IMR-90 (cell line): Measurements from ENCODE around the gene MOSPD3. TPM values are rescaled to one million over a fixed set of nuclear protein-coding genes. Genes with fewer than 3 reads are reported as not detected.

ENCODE experiments used
- ATAC-seq: fragments of 200-7000 bp; cut with Tn5 transposase; 2 replicates; pipeline ENCODE4 v1.9.1; 2020; ENCODE audit warnings: low read depth, mild to moderate bottlenecking, moderate library complexity
- BruUV-seq: library from RNA; stranded (reverse); fragments of 400-500 nt; replicated peaks from 2 replicates; lab custom pipeline; 2021; lab: Mats Ljungman, UMichigan
- CTCF ChIA-PET: fragments of 300-600 bp; formaldehyde crosslinking; extraction: SDS; loops from one replicate; lab custom pipeline; 2021; ENCODE audit warnings: antibody characterized with exemption; lab: Yijun Ruan, JAX
- POLR2A ChIA-PET: fragments of 300-600 bp; sonication (Branson Sonifier 250); formaldehyde crosslinking; loops from one replicate; lab custom pipeline; 2022; ENCODE audit warnings: antibody characterized with exemption; ENCODE audit not compliant: unreplicated experiment; lab: Charles Lee
- DNase-seq: peaks from one replicate; pipeline ENCODE4 v3.0.0; 2013
- H2AFZ ChIP-seq: replicated peaks from 2 replicates; pipeline ENCODE3; 2013; ENCODE audit warnings: low read length, mild to moderate bottlenecking; ENCODE audit not compliant: poor library complexity
- H2AK5ac ChIP-seq: 2 replicates; pipeline ENCODE4 v1.6.1; 2013; ENCODE audit warnings: low read depth, low read length, inconsistent platforms
- H2AK9ac ChIP-seq: replicated peaks from 2 replicates; pipeline ENCODE3; 2013; ENCODE audit warnings: mild to moderate bottlenecking, low read depth, low read length, moderate library complexity; ENCODE audit not compliant: poor library complexity
- H2BK120ac ChIP-seq: 2 replicates; pipeline ENCODE4 v1.6.1; 2013; ENCODE audit warnings: low read depth, low read length, inconsistent platforms
- H2BK15ac ChIP-seq: 3 replicates; pipeline ENCODE4 v1.6.1; 2013; ENCODE audit warnings: low read depth, low read length, inconsistent platforms
- H2BK20ac ChIP-seq: 2 replicates; pipeline ENCODE4 v1.6.1; 2013; ENCODE audit warnings: low read depth, mild to moderate bottlenecking, inconsistent platforms, low read length, moderate library complexity
- H2BK5ac ChIP-seq: 2 replicates; pipeline ENCODE4 v1.6.1; 2013; ENCODE audit warnings: mild to moderate bottlenecking, low read depth, low read length, inconsistent platforms; ENCODE audit not compliant: poor library complexity, severe bottlenecking
- H3K14ac ChIP-seq: replicated peaks from 2 replicates; pipeline ENCODE4 v1.6.1; 2013; ENCODE audit warnings: low read depth, low read length, inconsistent platforms
- H3K18ac ChIP-seq: 2 replicates; pipeline ENCODE4 v1.6.1; 2013; ENCODE audit warnings: low read depth, low read length, control low read depth
- H3K23ac ChIP-seq: 2 replicates; pipeline ENCODE4 v1.6.1; 2013; ENCODE audit warnings: low read depth, low read length, inconsistent platforms
- H3K27ac ChIP-seq: 2 replicates; pipeline ENCODE4 v1.5.1; 2013; ENCODE audit warnings: mild to moderate bottlenecking, control low read depth, low read length; ENCODE audit not compliant: insufficient read depth
- H3K27me3 ChIP-seq: 2 replicates; pipeline ENCODE4 v1.6.1; 2013; ENCODE audit warnings: low read length; ENCODE audit not compliant: control insufficient read depth, insufficient read depth
- H3K36me3 ChIP-seq: 2 replicates; pipeline ENCODE4 v1.6.1; 2013; ENCODE audit warnings: low read length, mixed read lengths; ENCODE audit not compliant: control insufficient read depth, insufficient read depth
- H3K4ac ChIP-seq: 2 replicates; pipeline ENCODE4 v1.6.1; 2013; ENCODE audit warnings: low read depth, low read length, inconsistent platforms
- H3K4me1 ChIP-seq: 2 replicates; pipeline ENCODE4 v1.6.1; 2013; ENCODE audit warnings: low read length, mixed read lengths; ENCODE audit not compliant: control insufficient read depth, insufficient read depth
- H3K4me2 ChIP-seq: 2 replicates; pipeline ENCODE4 v1.6.1; 2013; ENCODE audit warnings: low read depth, mild to moderate bottlenecking, control low read depth, low read length, moderate library complexity
- H3K4me3 ChIP-seq: 2 replicates; pipeline ENCODE4 v1.5.1; 2013; ENCODE audit warnings: low read depth, mild to moderate bottlenecking, control low read depth, low read length, moderate library complexity; ENCODE audit not compliant: insufficient read depth
- H3K56ac ChIP-seq: 2 replicates; pipeline ENCODE4 v1.6.1; 2013; ENCODE audit warnings: low read length, inconsistent platforms; ENCODE audit not compliant: insufficient read depth; ENCODE audit errors: extremely low read depth
- H3K79me1 ChIP-seq, 2 experiments: 2 replicates each; pipeline ENCODE4 v1.6.1; 2013; ENCODE audit warnings: low read length in 2 of 2, inconsistent platforms in 1 of 2, low read depth in 1 of 2
- H3K9ac ChIP-seq: 2 replicates; pipeline ENCODE4 v1.6.1; 2013; ENCODE audit warnings: low read depth, low read length, control low read depth
- H3K9me1 ChIP-seq: 2 replicates; pipeline ENCODE4 v1.6.1; 2013; ENCODE audit warnings: low read length, inconsistent platforms; ENCODE audit not compliant: insufficient read depth
- H3K9me3 ChIP-seq: 2 replicates; pipeline ENCODE4 v1.6.1; 2013; ENCODE audit warnings: low read length; ENCODE audit not compliant: control insufficient read depth, insufficient read depth
- H4K20me1 ChIP-seq: 2 replicates; pipeline ENCODE4 v1.6.1; 2013; ENCODE audit warnings: low read length, inconsistent platforms; ENCODE audit not compliant: insufficient read depth
- H4K5ac ChIP-seq: 2 replicates; pipeline ENCODE4 v1.6.1; 2013; ENCODE audit warnings: mild to moderate bottlenecking, low read depth, low read length, control low read depth
- H4K8ac ChIP-seq, 2 experiments: 2 replicates each; pipeline ENCODE4 v1.6.1; 2013; ENCODE audit warnings: low read depth in 2 of 2, low read length in 2 of 2, control low read depth in 1 of 2, inconsistent platforms in 1 of 2
- H4K91ac ChIP-seq: 2 replicates; pipeline ENCODE4 v1.6.1; 2013; ENCODE audit warnings: low read depth, low read length, inconsistent platforms; ENCODE audit not compliant: insufficient read depth
- CHD1 ChIP-seq: IDR thresholded peaks from 2 replicates; pipeline ENCODE4 v1.6.1; 2012; ENCODE audit warnings: low read depth, low read length, improper control_type of control experiment
- MAFK ChIP-seq: IDR thresholded peaks from 2 replicates; pipeline ENCODE4 v1.6.1; 2012; ENCODE audit warnings: low read depth, low read length, improper control_type of control experiment
- MAZ ChIP-seq: IDR thresholded peaks from 2 replicates; pipeline ENCODE4 v1.6.1; 2012; ENCODE audit warnings: low read depth, mild to moderate bottlenecking, low read length, improper control_type of control experiment, moderate library complexity, borderline replicate concordance
- MXI1 ChIP-seq: IDR thresholded peaks from 2 replicates; pipeline ENCODE4 v1.6.1; 2012; ENCODE audit warnings: low read depth, mild to moderate bottlenecking, low read length, moderate library complexity, borderline replicate concordance
- POLR2A ChIP-seq: IDR thresholded peaks from 2 replicates; pipeline ENCODE4 v1.6.1; 2012; ENCODE audit warnings: mild to moderate bottlenecking, low read depth, low read length
- RAD21 ChIP-seq: IDR thresholded peaks from 2 replicates; pipeline ENCODE4 v1.6.1; 2012; ENCODE audit warnings: low read length, improper control_type of control experiment
- SMC3 ChIP-seq: fragments of 150-350 bp; IDR thresholded peaks from 2 replicates; pipeline ENCODE4 v1.6.1; 2016; ENCODE audit warnings: low read depth, mild to moderate bottlenecking, antibody characterized with exemption, low read length, moderate library complexity
- USF2 ChIP-seq: fragments of 150-350 bp; IDR thresholded peaks from 2 replicates; pipeline ENCODE4 v1.6.1; 2017; ENCODE audit warnings: mild to moderate bottlenecking, antibody characterized with exemption, low read length, low read depth
- WGBS, 2 experiments: methylation state at CpG; one replicate each; pipeline versions ENCODE4 v1.1.5 to v1.1.7; 2013; ENCODE audit warnings: missing lambda C conversion rate in 2 of 2; ENCODE audit not compliant: insufficient read length in 1 of 2; ENCODE audit errors: extremely low coverage in 2 of 2; 5-methylcytosine and 5-hydroxymethylcytosine counted together
- dilution Hi-C: fragments of 300-500 bp; cut with HindIII; formaldehyde crosslinking; loops from one replicate; pipeline ENCODE4 v1.14.3; 2018; ENCODE audit warnings: low sequenced_read_pairs; ENCODE audit not compliant: unreplicated experiment
- in situ Hi-C: fragments of 300-500 bp; cut with MboI; formaldehyde crosslinking; loops from 3 replicates; pipeline ENCODE4 v1.14.3; 2019; ENCODE audit warnings: low sequenced_read_pairs, inconsistent platforms, mixed read lengths
- intact Hi-C: fragments of 100-400 bp; cut with micrococcal nuclease; formaldehyde crosslinking; loops from 2 replicates; pipeline ENCODE4 v1.10.0; 2022
- polyA plus RNA-seq, 3 experiments: library from polyadenylated mRNA; depleted of rRNA; stranded (reverse); fragments of >200 nt; gene quantifications; 2 replicates each; pipeline ENCODE4 v1.2.3, GENCODE V29; 2012; ENCODE audit warnings: low replicate concordance in 1 of 3
- total RNA-seq: library from RNA; depleted of rRNA; stranded (reverse); fragments of >200 nt; gene quantifications from 2 replicates; pipeline ENCODE4 v1.2.3, GENCODE V29; 2012
- TF ChIP-seq, protein P1 (sequence below): conservative IDR thresholded peaks from 2 replicates; pipeline ENCODE4 v1.5.1; 2012; ENCODE audit warnings: mild to moderate bottlenecking, low read depth, low read length, improper control_type of control experiment
- TF ChIP-seq, protein P2 (sequence below): fragments of 150-350 bp; IDR thresholded peaks from 2 replicates; pipeline ENCODE4 v1.6.1; 2016; ENCODE audit warnings: low read depth, mild to moderate bottlenecking, low read length, moderate library complexity, borderline replicate concordance

The MOSPD3 gene
- total and polyA plus RNA-seq, 2 of the 4 experiments (the other 2 are of a cell fraction), result 2.3 to 30.0 TPM

DNA sequence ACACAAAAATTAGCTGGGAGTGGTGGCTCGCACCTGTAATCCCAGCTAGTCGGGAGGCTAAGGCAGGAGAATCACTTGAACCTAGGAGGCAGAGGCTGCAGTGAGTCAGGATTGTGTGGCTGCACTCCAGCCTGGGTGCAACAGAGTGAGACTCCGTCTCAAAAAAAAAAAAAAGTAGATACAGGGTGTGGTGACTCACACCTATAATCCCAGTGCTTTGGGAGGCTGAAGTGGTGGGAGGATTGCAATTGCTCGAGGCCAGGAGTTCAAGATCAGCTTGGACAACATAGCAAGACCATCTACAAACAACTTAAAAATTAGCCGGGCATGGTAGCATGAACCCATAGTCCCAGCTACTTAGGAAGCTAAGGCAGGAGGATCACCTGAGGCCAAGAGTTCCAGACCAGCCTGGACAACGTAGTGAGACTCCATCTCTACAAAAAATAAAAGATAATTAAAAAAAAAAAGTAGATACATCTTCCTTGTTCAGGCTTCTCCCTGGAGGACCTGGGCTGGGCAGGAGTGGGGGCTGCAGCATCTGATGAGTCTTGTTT, 2.0 kb downstream of the MOSPD3 start:
- CTCF ChIA-PET, result interaction anchor here (0.6 kb wide), 2 partner anchors 54 to 175 kb away, joined by 3 to 5 read pairs; no protein-coding TSS in a partner anchor
- ATAC-seq (no peak), DNase-seq (no peak)
- dilution Hi-C loops, result no loop called here
- Histone ChIP-seq H3K4me1 (peaks cover 6% of the 10 kb centered on the region), H3K9me1 (peaks cover 3% of the 10 kb centered on the region; the same call in 1 of the 2 replicates), H4K91ac (no peak overlapping the region), H3K36me3 (no peaks in the 10 kb centered on the region; the same call in 1 of the 2 replicates), H4K8ac (no peak overlapping the region), H3K23ac (no peak overlapping the region), H3K18ac (no peak overlapping the region), H2BK120ac (no peak overlapping the region), H2AFZ (no peak overlapping the region), H2AK5ac (no peak overlapping the region), H3K27me3 (no peaks in the 10 kb centered on the region), H3K4me2 (no peak overlapping the region), H3K4me3 (no peak overlapping the region), H2BK20ac (no peak overlapping the region), H2BK5ac (no peak overlapping the region), H3K14ac (no peak overlapping the region), H3K56ac (no peak overlapping the region), H3K9ac (no peak overlapping the region), H3K4ac (no peak overlapping the region), H3K9me3 (no peaks in the 10 kb centered on the region), H4K5ac (no peak overlapping the region), H3K27ac (no peak overlapping the region), H2AK9ac (no peak overlapping the region), H2BK15ac (no peak overlapping the region), H4K20me1 (no peaks in the 10 kb centered on the region), H3K79me1 (peaks cover 0 to 19% of the 10 kb centered on the region in 2 experiments; a peak in 3 of 4 replicates)
- no TSS peak for BruUV-seq
- intact Hi-C loops, result loop anchor here (5.0 kb wide), 1 partner anchor 238 kb away; the partner anchor contains the start of gene SLC12A9
- in situ Hi-C loops, result no loop called here
- POLR2A ChIA-PET, result no interaction called here
- WGBS, 2 experiments, result 100% methylated on average over 2 of the region's 6 CpGs; no CpG with 5 or more reads in 1 of the 2 experiments
- no peak for TF ChIP-seq SMC3
- TF ChIP-seq USF2, result no peak
- TF ChIP-seq MAFK, result no peak
- TF ChIP-seq, protein P1, sequence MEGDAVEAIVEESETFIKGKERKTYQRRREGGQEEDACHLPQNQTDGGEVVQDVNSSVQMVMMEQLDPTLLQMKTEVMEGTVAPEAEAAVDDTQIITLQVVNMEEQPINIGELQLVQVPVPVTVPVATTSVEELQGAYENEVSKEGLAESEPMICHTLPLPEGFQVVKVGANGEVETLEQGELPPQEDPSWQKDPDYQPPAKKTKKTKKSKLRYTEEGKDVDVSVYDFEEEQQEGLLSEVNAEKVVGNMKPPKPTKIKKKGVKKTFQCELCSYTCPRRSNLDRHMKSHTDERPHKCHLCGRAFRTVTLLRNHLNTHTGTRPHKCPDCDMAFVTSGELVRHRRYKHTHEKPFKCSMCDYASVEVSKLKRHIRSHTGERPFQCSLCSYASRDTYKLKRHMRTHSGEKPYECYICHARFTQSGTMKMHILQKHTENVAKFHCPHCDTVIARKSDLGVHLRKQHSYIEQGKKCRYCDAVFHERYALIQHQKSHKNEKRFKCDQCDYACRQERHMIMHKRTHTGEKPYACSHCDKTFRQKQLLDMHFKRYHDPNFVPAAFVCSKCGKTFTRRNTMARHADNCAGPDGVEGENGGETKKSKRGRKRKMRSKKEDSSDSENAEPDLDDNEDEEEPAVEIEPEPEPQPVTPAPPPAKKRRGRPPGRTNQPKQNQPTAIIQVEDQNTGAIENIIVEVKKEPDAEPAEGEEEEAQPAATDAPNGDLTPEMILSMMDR, result no peak
- TF ChIP-seq, protein P2, sequence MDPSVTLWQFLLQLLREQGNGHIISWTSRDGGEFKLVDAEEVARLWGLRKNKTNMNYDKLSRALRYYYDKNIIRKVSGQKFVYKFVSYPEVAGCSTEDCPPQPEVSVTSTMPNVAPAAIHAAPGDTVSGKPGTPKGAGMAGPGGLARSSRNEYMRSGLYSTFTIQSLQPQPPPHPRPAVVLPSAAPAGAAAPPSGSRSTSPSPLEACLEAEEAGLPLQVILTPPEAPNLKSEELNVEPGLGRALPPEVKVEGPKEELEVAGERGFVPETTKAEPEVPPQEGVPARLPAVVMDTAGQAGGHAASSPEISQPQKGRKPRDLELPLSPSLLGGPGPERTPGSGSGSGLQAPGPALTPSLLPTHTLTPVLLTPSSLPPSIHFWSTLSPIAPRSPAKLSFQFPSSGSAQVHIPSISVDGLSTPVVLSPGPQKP, result no peak
- no peak for TF ChIP-seq MAZ
- no peak for TF ChIP-seq CHD1
- TF ChIP-seq RAD21, result no peak
- TF ChIP-seq POLR2A, result no peak
- TF ChIP-seq MXI1, result no peak
